Measurements from ENCODE around the gene GRID1.

The GRID1 gene

DNA sequence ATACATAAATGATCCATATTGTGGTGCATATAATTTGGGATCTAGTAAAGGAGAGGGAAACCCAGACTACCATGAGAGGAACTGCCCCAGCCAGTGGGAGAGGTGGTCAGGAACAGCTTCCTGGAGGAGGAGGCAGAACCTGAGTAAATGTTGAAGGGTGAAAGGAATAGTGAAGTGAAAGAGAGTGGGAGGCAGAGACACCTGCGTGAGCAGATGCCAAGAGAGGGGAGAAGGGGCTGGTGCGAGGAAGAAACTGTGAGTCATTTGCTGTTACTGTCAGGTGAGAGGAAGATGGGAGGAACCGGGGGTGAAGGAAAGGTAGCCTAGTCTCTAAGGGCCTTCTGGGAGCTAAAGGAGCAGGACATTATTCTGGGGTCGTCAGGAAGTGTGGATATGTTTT, 294.8 kb downstream of the GRID1 start:
- no peak for DNase-seq

GRCh38 chr10:86071145-86071544, 295.4 kb downstream of the GRID1 start:
- no peak for DNase-seq

DNA sequence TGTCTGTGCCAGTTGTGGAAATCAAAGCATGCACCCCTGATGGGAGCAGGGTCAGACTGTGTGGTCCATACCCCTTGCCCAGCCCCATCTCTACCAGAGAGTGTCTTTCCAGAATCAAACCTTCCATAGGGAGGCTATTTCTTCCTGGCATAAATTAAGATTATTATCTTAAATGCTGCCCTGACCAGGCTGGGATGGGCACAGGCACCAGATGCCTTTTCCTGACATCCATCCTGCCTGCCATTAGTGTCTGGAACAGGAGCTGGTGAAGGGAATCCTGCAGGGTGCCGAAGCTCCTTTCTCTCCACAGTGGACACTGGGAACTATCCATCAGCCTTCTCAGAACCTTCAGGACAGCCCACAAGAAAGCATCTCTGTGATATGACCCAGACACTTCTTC, 296.3 kb downstream of the GRID1 start:
- DNase-seq: no peak

DNA sequence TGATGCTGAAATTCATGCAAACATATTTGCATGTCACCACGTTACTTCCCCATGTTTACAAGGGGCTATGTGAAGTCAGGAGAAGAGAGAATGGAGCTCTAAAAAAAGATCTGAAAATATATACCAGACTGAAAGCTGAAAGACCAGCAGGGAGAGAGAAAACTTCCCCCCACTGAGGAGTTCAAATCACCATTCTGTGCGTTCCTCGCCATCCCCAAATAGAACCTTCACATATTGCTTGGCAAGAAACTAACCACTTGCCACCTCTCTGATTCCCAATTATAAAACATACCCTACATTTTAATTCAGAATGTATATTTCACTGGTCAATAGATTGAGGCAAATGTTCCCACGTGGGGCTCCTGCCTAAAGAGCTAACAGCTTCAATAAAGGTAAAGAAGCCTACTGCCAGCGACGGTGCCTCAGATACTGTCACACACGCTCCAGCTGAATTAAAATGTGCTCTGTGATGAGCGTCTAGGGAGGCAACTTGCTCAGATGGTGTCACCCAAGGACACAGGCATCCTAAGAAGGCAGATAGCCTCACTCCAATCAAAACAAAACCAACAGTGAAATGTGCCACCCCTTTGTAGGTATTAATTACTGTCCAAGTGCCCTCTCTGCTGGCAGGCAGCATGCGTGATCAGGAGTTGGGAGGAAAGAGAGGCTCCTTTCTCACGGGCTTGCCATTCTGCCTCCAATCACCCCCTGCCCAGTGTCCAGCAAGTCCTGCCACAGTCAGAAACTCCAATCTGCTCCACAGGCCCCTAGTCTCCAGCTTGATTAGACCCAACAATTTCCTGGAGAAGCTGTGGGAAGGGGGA, 298.2 kb downstream of the GRID1 start:
- DNase-seq: no peak

- no peak for DNase-seq
Observed at GRCh38 chr10:86067436-86068050, 299.1 kb downstream of the GRID1 start.

DNA sequence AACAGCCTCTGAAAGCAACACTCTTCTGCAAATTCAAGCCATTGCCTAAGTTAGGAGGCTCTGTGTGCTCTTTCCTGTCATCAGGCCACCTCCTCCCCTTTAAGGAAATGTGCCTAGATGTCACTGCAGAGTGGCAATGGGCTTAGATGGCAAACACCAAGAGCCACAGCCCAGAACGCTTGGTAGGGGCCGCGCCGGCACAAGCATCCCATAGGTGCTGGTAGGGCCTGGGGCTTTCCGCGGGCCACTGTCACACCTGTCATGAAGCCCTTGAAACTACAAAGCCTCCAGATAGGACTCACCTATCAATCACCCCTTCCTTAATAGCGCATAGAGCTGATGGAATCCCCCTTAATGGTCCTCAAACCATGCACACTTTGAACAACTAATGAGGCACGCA, 299.9 kb downstream of the GRID1 start:
- DNase-seq: no peak

DNA sequence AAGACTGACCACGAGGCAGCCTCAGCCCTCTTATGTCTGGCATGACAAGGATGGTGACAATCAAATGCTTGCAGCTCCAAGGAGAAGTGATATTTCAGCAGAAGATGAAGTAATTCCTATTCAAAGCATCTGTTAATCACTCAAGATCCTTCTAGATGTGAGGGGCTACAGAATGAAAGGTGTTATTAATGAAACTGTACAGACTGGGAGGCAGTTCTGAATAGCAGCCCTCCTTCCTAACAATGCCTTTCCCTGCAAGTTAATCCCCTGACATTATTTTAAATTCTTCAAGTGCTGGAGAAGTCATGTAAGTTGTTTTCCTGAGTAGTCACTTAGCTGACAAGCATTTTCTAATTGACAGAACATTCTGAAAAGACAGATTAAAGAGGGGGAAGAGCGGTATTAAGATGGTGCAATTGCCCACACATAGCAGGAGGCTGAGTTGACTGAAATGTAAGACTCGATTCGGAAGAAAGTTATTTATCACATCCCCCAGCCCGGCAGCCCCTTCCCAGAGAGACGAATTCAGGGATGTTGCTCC, 300.8 kb downstream of the GRID1 start:
- no peak for DNase-seq

- no peak for DNase-seq
Observed at GRCh38 chr10:86064931-86065662, 301.5 kb downstream of the GRID1 start.

DNA sequence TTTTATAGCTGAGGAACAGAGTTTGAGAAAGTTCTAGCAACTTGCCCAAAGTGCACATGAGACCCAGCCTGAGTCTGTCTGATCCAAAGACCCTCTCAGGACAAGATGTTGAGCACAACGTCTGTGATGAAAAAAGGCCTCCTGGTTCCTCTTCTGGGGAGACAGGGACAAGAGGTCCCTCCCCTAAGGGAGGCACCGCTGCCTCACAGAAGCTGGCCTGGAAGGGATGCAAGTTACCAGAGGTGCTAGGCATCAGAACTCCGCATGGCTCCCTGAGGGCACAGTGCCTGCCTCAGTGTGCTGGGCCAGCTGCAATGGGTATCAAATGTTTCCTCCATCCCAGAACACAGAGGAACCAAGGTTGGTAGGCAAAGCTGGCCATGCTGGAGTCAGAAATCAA, 302.4 kb downstream of the GRID1 start:
- no peak for DNase-seq

DNA sequence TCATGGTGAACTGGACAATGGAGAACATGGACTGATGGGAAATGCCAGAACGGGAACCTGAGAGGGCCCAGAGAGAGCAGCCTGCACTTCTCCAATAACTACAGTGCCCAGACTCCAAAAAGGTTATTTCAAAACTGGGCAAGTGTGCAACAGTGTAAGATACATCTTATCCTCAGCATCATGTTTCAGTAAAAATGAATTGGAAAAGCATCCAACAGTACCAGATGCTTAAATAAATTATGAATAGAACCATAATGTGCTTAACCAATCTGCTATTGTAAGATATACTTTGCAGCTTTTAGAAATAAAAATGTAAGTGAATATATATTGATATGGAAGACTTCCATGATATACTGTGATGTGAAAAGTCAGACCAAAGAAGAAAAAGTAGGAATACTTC, 303.3 kb downstream of the GRID1 start:
- DNase-seq: no peak

GRCh38 chr10:86062647-86063145, 303.9 kb downstream of the GRID1 start:
- no peak for DNase-seq

DNA sequence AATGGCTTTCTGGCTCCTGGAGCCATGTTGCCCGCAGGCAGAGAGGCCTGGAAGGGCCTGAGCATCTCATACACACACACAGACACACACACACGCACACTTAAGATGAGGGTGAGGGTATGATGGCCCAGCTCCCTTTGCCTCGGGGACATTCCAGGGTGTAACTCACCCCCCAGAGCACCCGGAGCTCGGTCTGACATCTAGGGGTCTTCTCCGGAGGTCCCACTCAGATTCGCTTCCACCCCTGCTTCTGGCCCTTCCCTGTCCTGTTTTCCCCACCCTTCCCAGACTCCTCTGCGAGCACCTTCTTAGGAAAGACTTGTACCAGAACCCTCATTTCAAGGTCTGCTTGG, 304.4 kb downstream of the GRID1 start:
- DNase-seq: no peak

DNA sequence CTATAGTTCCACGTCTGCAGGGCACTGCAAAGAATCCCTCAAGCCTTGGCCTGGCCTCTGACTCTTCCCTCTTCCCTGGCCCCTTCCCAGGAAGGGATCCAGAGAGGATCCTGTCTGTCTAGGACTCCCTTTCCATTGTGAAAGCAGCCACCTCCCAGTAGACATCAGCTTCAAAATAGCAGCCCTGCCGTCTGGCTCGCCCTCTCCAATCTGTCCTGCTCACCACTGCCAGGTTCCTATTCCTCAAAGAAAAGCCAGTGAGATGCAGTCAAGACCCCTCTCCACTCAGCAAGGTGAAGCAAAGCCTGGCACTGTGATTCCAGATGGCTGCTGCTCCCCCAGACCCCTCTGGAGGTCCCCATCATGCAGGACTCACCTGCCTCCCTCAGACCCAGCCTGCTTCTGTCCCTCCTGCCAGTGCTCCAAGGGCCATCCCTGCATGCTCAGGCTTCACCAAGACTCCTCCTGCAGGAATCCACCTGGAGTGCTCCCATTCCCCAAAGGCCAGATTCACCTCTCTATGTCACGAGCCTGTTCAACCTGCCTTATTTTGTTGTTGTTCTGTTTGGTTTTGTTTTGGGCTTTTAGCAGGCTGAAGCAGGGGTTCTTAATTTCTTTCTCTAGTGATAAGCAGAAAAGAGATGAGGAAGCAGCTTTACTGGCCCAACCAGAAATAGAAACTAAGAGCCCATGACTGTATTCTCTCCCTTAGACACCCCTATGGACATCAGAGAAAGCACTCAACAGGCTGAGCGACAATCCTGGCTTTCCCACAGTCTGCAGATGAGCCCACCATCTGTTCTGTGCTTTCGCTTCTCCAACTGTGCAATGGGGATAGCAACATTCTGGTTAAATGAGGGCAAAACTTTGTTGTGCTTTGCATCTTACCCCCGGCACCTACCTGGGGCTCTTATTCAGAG, 305.1 kb downstream of the GRID1 start:
- DNase-seq: no peak

DNA sequence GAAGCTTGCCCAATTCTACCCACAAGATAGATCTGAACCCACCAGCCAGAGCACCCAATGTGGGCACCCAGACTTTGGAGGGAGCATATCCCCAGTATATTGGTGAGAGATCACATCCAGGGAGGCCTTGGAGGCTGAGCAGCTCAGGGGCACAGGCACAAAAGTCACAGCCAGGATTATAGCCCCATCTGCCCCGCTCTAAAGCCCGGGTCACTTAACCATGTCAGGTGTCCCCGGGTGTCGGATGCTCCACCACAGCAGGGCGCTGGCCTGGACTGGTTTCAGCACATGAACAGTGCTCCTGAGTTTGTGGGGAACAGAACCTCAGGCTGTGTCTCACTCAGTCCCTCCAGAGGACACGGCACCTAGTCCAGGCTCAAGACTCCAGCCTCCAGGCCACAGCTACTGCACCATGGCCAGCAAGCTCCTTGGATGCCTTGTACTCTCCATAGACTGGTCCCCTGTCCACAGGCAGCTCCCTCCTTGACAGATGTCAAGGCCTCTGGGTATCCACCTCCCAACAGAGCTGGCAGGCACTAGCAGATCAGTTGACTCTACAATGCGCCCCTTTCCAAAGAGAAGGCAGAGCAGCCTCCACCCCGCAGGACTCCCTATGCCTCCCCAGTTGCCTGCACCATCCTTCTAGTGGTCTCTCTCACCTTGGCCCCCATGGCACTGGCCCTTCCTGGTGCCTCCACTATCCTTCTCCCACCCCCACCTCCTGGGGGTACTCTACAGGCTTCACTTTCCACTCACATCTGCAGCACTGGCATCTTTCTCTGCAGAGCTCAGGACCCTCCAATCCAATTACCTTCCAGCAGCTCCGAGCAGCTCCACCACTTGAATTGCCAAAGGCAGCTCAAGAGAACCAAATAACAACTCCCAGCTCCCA, 306.0 kb downstream of the GRID1 start:
- no peak for DNase-seq

- DNase-seq: no peak
Observed at GRCh38 chr10:86059892-86060291, 306.7 kb downstream of the GRID1 start.

DNA sequence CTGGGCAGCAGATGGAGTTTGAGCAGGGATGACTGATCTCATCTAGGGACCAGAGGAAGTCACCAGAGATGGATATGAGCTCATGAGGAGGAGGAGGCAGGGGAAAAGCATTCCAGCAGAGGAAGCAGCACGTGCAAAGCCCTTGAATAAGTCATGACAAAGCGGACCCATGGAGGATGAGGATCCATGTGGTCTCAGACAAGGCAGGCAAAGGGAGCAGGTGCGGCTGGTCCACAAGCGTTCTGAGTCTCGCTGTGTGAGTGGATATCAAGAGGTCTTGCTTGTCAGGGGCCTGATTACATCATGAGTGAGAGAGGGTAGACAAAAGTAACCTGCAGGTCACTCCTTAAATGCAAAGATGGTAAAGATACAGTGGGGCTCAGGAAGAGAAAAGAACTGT, 307.6 kb downstream of the GRID1 start:
- DNase-seq: no peak

DNA sequence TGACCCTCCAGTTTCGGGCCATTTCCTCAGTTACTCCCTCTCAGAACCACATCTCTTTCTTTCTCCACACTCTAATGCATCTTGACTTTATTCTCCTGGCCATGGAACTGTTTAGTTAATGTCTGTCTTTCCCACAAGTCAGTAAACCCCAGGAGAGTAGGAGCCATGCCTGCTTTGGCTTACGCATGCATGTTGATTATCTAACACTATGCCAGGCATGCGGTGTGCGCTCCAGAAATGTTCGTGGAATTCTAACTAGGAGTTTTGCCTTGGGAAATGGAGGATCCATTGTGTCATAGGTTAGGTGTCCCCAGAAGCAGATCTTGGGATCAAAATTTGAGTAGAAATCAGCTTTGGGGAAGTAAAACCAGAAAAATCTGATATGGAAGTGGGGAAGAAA, 308.9 kb downstream of the GRID1 start:
- DNase-seq: no peak

DNA sequence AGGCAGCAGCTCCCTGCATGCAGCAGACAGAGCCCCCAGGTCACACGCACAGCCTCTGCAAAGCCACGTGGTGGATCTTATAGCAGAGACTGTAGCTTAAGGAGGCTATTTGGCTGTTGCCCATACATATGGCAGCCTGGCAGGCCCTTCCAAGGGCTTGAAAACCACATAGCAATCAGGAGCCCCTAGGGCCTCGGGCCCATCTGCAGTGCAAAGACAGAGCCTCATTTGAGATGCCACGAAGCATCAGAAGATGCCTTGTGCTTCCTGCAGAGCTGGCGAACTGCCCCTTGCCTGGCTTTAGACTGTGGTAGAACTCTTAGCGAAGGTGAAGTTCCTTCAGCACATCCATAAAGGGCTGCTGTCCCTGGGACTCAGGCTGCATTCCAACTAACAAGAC, 309.9 kb downstream of the GRID1 start:
- no peak for DNase-seq

GRCh38 chr10:86055928-86056327, 310.7 kb downstream of the GRID1 start:
- DNase-seq: no peak

DNA sequence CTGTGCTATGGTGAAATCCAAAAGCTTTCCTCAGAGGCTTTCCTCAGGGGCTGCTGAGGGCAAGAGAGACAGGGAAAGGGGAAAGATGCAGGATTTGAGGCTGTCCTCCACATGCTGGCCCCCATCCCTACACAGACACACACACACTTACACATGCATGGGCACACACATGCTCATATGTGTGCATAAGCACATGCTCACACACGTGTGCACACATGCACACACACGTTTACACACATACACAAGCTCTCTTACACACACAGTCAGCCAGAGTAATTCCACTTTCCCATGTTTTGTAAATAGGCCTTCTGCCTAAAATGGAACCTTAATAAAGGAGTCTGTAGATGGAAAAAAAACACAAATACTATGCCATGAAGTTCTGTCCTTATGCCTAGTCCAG, 312.9 kb downstream of the GRID1 start:
- no peak for DNase-seq

- DNase-seq: no peak
Observed at GRCh38 chr10:86051586-86051985, 315.0 kb downstream of the GRID1 start.

DNA sequence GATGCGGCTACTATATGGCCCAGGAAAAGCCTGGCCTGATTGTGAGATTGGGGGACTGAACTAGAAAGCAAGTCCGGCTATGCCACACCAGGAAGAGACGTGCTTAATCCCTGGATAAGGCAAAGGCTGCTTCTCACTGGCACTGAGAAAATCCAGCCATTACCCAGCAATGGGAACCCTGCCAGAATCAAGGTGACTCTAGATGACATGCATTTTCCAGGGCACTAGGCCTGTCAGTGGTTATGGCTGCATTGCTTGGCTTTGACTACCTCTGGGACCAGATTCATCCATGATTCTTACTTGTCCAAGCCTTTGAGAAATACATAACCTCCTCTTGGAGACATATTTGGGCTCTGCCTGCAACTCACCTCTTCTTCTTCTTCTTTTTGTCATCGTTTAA, 317.2 kb downstream of the GRID1 start:
- no peak for DNase-seq
